H9 (cell line): ENCODE data around the gene ZMYND11. TPM values are rescaled to one million over a fixed set of nuclear protein-coding genes. Genes with fewer than 3 reads are reported as not detected.

Source experiments
- DNase-seq: peaks from one replicate; pipeline ENCODE4 v3.0.0-alpha.2; 2017
- H2AFZ ChIP-seq: one replicate; pipeline ENCODE4 v1.6.1; 2013; ENCODE audit warnings: mild to moderate bottlenecking, low read length, control low read depth, moderate library complexity
- H2AK5ac ChIP-seq: 2 replicates; pipeline ENCODE4 v1.6.1; 2013; ENCODE audit warnings: low read length, control low read depth, mixed read lengths; ENCODE audit not compliant: insufficient read length
- H2BK120ac ChIP-seq: one replicate; pipeline ENCODE4 v1.6.1; 2013; ENCODE audit warnings: low read depth, mild to moderate bottlenecking, low read length, control low read depth, inconsistent platforms; ENCODE audit not compliant: poor library complexity, severe bottlenecking
- H2BK12ac ChIP-seq: 2 replicates; pipeline ENCODE4 v1.6.1; 2013; ENCODE audit warnings: low read length, control low read depth, mixed read lengths, low read depth; ENCODE audit not compliant: insufficient read length
- H2BK15ac ChIP-seq: 2 replicates; pipeline ENCODE4 v1.6.1; 2013; ENCODE audit warnings: low read depth, low read length, control low read depth
- H2BK20ac ChIP-seq: one replicate; pipeline ENCODE4 v1.6.1; 2013; ENCODE audit warnings: low read depth, mild to moderate bottlenecking, low read length, control low read depth, inconsistent platforms; ENCODE audit not compliant: poor library complexity, severe bottlenecking
- H2BK5ac ChIP-seq: 2 replicates; pipeline ENCODE4 v1.6.1; 2013; ENCODE audit warnings: low read length, control low read depth, mixed read lengths; ENCODE audit not compliant: insufficient read length
- H3K14ac ChIP-seq: 2 replicates; pipeline ENCODE4 v1.6.1; 2013; ENCODE audit warnings: low read length, control low read depth; ENCODE audit not compliant: insufficient read depth
- H3K18ac ChIP-seq: 2 replicates; pipeline ENCODE4 v1.6.1; 2013; ENCODE audit warnings: low read depth, mild to moderate bottlenecking, mixed read lengths, low read length, control low read depth; ENCODE audit not compliant: insufficient read length
- H3K23ac ChIP-seq: 2 replicates; pipeline ENCODE4 v1.6.1; 2013; ENCODE audit warnings: low read length, control low read depth, mixed read lengths, low read depth; ENCODE audit not compliant: insufficient read length
- H3K23me2 ChIP-seq: 2 replicates; pipeline ENCODE4 v1.6.1; 2013; ENCODE audit warnings: low read depth, mild to moderate bottlenecking, mixed read lengths, low read length, control low read depth; ENCODE audit not compliant: insufficient read length, poor library complexity, severe bottlenecking
- H3K27ac ChIP-seq: 2 replicates; pipeline ENCODE4 v1.5.1; 2013; ENCODE audit warnings: low read length, control low read depth, mixed read lengths, low read depth; ENCODE audit not compliant: insufficient read length
- H3K27me3 ChIP-seq: 2 replicates; pipeline ENCODE4 v1.6.1; 2013; ENCODE audit warnings: low read length, control low read depth, inconsistent platforms; ENCODE audit not compliant: insufficient read depth
- H3K4ac ChIP-seq: 2 replicates; pipeline ENCODE4 v1.6.1; 2013; ENCODE audit warnings: low read depth, mild to moderate bottlenecking, control low read depth, inconsistent platforms, low read length, moderate library complexity
- H3K4me1 ChIP-seq: 2 replicates; pipeline ENCODE4 v1.6.1; 2013; ENCODE audit warnings: low read length, control low read depth, inconsistent platforms; ENCODE audit not compliant: insufficient read depth
- H3K4me2 ChIP-seq: 2 replicates; pipeline ENCODE4 v1.6.1; 2013; ENCODE audit warnings: low read length, control low read depth, mixed read lengths; ENCODE audit not compliant: insufficient read length, insufficient read depth
- H3K56ac ChIP-seq: 2 replicates; pipeline ENCODE4 v1.6.1; 2013; ENCODE audit warnings: low read depth, mild to moderate bottlenecking, mixed read lengths, low read length, control low read depth; ENCODE audit not compliant: insufficient read length
- H3K79me1 ChIP-seq: 2 replicates; pipeline ENCODE4 v1.6.1; 2013; ENCODE audit warnings: low read depth, mild to moderate bottlenecking, moderate library complexity, low read length, control low read depth, inconsistent platforms; ENCODE audit not compliant: insufficient read depth, poor library complexity, severe bottlenecking
- H3K79me2 ChIP-seq: 2 replicates; pipeline ENCODE4 v1.6.1; 2013; ENCODE audit warnings: low read length, control low read depth, inconsistent platforms; ENCODE audit not compliant: insufficient read depth
- H3K9ac ChIP-seq: 2 replicates; pipeline ENCODE4 v1.6.1; 2013; ENCODE audit warnings: low read length, control low read depth, mixed read lengths; ENCODE audit not compliant: insufficient read length; ENCODE audit errors: extremely low read depth
- H3K9me3 ChIP-seq: one replicate; pipeline ENCODE4 v1.6.1; 2013; ENCODE audit warnings: low read depth, low read length, inconsistent platforms; ENCODE audit not compliant: control insufficient read depth
- H3T11ph ChIP-seq: one replicate; pipeline ENCODE4 v1.6.1; 2013; ENCODE audit warnings: mild to moderate bottlenecking, low read length, control low read depth, inconsistent platforms
- H4K20me1 ChIP-seq: one replicate; pipeline ENCODE4 v1.6.1; 2013; ENCODE audit not compliant: control insufficient read depth, insufficient read length, insufficient read depth
- H4K5ac ChIP-seq: 2 replicates; pipeline ENCODE4 v1.6.1; 2013; ENCODE audit warnings: low read depth, mild to moderate bottlenecking, mixed read lengths, low read length, control low read depth; ENCODE audit not compliant: insufficient read length
- H4K8ac ChIP-seq: replicated peaks from 2 replicates; pipeline ENCODE4 v1.6.1; 2013; ENCODE audit warnings: low read length, control low read depth, mixed read lengths, low read depth; ENCODE audit not compliant: insufficient read length
- H4K91ac ChIP-seq: 2 replicates; pipeline ENCODE4 v1.6.1; 2013; ENCODE audit warnings: low read depth, mild to moderate bottlenecking, moderate library complexity, mixed read lengths, low read length, control low read depth; ENCODE audit not compliant: insufficient read length
- H3K27ac Mint-ChIP-seq, 3 experiments: 2 replicates in 2 of 3; 3 replicates in 1 of 3; pipeline ENCODE4 v1.8.0; 2020 to 2021; ENCODE audit warnings: mixed read lengths in 3 of 3, mild to moderate bottlenecking in 1 of 3, moderate library complexity in 1 of 3
- H3K27me3 Mint-ChIP-seq: 2 replicates; pipeline ENCODE4 v1.8.0; 2021; ENCODE audit warnings: low read depth, mild to moderate bottlenecking, moderate library complexity, mixed read lengths
- H3K36me3 Mint-ChIP-seq, 3 experiments: 2 replicates in 2 of 3; 3 replicates in 1 of 3; pipeline ENCODE4 v1.8.0; 2020 to 2021; ENCODE audit warnings: low read depth in 3 of 3, mixed read lengths in 3 of 3; ENCODE audit not compliant: insufficient read depth in 1 of 3
- H3K4me1 Mint-ChIP-seq, 2 experiments: 2 replicates each; pipeline ENCODE4 v1.8.0; 2020; ENCODE audit warnings: mixed read lengths in 2 of 2
- H3K4me3 Mint-ChIP-seq, 2 experiments: 2 replicates in 1 of 2; 3 replicates in 1 of 2; pipeline ENCODE4 v1.8.0; 2020 to 2021; ENCODE audit warnings: mild to moderate bottlenecking in 2 of 2, mixed read lengths in 2 of 2, moderate library complexity in 1 of 2
- H3K9me3 Mint-ChIP-seq, 2 experiments: 2 replicates in 1 of 2; 3 replicates in 1 of 2; pipeline ENCODE4 v1.8.0; 2020; ENCODE audit warnings: mild to moderate bottlenecking in 2 of 2, mixed read lengths in 2 of 2, moderate library complexity in 1 of 2
- WGBS: extraction: QIAGEN DNeasy Blood & Tissue Kit; methylation state at CpG from one replicate; pipeline ENCODE4 v1.1.7; 2013; ENCODE audit warnings: missing lambda C conversion rate, low lambda C conversion rate, mixed read lengths; ENCODE audit not compliant: insufficient read length; ENCODE audit errors: extremely low coverage; 5-methylcytosine and 5-hydroxymethylcytosine counted together
- total RNA-seq: library from RNA; stranded (reverse); gene quantifications from 2 replicates; pipeline ENCODE4 v1.2.1, GENCODE V29; 2021
- TF ChIP-seq, protein P1 (sequence below): fragments of 200-600 bp; sonication (generic); conservative IDR thresholded peaks from 3 replicates; pipeline ENCODE4 v1.8.0; 2021; ENCODE audit warnings: antibody characterized with exemption, mild to moderate bottlenecking

The ZMYND11 gene
- total RNA-seq, 1 experiment from 2014 or later = 33.7 TPM

DNA sequence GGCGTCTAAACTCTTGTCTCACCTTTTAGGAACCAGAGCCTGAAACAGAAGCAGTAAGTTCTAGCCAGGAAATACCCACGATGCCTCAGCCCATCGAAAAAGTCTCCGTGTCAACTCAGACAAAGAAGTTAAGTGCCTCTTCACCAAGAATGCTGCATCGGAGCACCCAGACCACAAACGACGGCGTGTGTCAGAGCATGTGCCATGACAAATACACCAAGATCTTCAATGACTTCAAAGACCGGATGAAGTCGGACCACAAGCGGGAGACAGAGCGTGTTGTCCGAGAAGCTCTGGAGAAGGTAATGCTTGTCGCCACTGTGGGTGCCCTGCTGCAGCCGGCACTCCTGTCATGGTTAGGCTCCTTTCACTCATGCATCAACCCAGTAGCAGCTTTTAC is 113.1 kb downstream of the ZMYND11 start:
- Histone ChIP-seq H3K23ac (no peak overlapping the region), H3K4me1 (no peaks in the 10 kb centered on the region), H4K91ac (no peak overlapping the region), H3K56ac (no peak overlapping the region), H2AK5ac (no peak overlapping the region), H3K4ac (no peak overlapping the region), H2AFZ (no peak overlapping the region), H3K9ac (no peak overlapping the region), H3K27me3 (no peaks in the 10 kb centered on the region), H3K9me3 (no peaks in the 10 kb centered on the region), H3K23me2 (no peaks in the 10 kb centered on the region), H3K14ac (no peak overlapping the region), H2BK15ac (no peak overlapping the region), H2BK12ac (no peak overlapping the region), H3K79me1 (no peaks in the 10 kb centered on the region), H4K5ac (no peak overlapping the region), H3K4me2 (no peak overlapping the region), H3K79me2 (no peaks in the 10 kb centered on the region), H2BK5ac (no peak overlapping the region), H3K18ac (no peak overlapping the region), H2BK20ac (no peak overlapping the region), H3K27ac (no peak overlapping the region), H2BK120ac (no peak overlapping the region), H3T11ph (no peak overlapping the region), H4K8ac (no peak overlapping the region), H4K20me1 (no peaks in the 10 kb centered on the region)
- no peak for DNase-seq
- no CpG with 5 or more reads among the region's 15 CpGs for WGBS
- H3K4me3 Mint-ChIP-seq = no peak overlapping the region
- no peaks in the 10 kb centered on the region; the same call in 1 of the 2 replicates for H3K27me3 Mint-ChIP-seq
- H3K36me3 Mint-ChIP-seq = peaks cover 1 to 52% (median 40%) of the 10 kb centered on the region in 3 experiments; a peak in 6 of 7 replicates
- TF ChIP-seq, protein P1, sequence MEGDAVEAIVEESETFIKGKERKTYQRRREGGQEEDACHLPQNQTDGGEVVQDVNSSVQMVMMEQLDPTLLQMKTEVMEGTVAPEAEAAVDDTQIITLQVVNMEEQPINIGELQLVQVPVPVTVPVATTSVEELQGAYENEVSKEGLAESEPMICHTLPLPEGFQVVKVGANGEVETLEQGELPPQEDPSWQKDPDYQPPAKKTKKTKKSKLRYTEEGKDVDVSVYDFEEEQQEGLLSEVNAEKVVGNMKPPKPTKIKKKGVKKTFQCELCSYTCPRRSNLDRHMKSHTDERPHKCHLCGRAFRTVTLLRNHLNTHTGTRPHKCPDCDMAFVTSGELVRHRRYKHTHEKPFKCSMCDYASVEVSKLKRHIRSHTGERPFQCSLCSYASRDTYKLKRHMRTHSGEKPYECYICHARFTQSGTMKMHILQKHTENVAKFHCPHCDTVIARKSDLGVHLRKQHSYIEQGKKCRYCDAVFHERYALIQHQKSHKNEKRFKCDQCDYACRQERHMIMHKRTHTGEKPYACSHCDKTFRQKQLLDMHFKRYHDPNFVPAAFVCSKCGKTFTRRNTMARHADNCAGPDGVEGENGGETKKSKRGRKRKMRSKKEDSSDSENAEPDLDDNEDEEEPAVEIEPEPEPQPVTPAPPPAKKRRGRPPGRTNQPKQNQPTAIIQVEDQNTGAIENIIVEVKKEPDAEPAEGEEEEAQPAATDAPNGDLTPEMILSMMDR = no peak
- H3K27ac Mint-ChIP-seq = no peak overlapping the region
- no peaks in the 10 kb centered on the region for H3K4me1 Mint-ChIP-seq
- no peaks in the 10 kb centered on the region for H3K9me3 Mint-ChIP-seq
